ENCODE data around the gene HMCN2.
A peak's percentile ranks its signal among the peaks of the same experiment; 100 is the strongest.

The HMCN2 gene

DNA sequence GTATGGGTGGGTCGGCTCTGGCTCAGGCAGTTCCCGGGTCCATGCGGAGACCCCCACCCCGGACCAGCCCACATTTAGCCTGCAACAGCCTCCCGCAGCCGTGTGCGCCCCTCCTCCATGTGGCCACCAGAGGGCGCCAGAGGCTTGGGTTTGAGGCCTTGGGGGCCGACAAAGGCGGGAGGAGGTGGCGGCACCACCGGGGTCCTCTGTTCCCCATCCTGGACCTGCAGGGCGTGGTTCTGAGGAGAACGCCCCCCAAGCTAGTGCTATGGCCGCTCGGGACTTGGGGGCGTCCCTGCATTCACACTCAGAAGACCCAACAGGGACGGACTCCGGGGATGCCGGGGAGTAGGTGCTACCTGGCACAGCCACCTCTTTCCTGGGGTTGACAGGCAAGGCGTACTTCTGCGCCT, 195.7 kb downstream of the HMCN2 start:
- H4K20me1 ChIP-seq (ENCODE audit: insufficient read depth, low read length) = no peaks in the 10 kb centered on the region
- H3K9ac ChIP-seq (ENCODE audit: low read length) = peak overlapping the region; percentile 32; the same call in 1 of the 2 replicates
- peak overlapping the region; percentile 73 for H3K4me3 ChIP-seq (ENCODE audit: low read length)
- H3K4me1 ChIP-seq (ENCODE audit: low read length) = peaks cover 5% of the 10 kb centered on the region
- no peak for TF ChIP-seq EZH2phosphoT487 (IDR thresholded peaks at IDR 0.05; ENCODE audit: low read depth)
- TF ChIP-seq, protein P1, sequence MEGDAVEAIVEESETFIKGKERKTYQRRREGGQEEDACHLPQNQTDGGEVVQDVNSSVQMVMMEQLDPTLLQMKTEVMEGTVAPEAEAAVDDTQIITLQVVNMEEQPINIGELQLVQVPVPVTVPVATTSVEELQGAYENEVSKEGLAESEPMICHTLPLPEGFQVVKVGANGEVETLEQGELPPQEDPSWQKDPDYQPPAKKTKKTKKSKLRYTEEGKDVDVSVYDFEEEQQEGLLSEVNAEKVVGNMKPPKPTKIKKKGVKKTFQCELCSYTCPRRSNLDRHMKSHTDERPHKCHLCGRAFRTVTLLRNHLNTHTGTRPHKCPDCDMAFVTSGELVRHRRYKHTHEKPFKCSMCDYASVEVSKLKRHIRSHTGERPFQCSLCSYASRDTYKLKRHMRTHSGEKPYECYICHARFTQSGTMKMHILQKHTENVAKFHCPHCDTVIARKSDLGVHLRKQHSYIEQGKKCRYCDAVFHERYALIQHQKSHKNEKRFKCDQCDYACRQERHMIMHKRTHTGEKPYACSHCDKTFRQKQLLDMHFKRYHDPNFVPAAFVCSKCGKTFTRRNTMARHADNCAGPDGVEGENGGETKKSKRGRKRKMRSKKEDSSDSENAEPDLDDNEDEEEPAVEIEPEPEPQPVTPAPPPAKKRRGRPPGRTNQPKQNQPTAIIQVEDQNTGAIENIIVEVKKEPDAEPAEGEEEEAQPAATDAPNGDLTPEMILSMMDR (IDR thresholded peaks at IDR 0.05; ENCODE audit: low read depth, low read length) = peak; percentile 77
- peak overlapping the region; percentile 77 for H2AFZ ChIP-seq (ENCODE audit: low read depth, low read length)
- H3K9me3 ChIP-seq (ENCODE audit: insufficient read depth, low read length) = no peaks in the 10 kb centered on the region
- no peaks in the 10 kb centered on the region for H3K79me2 ChIP-seq (ENCODE audit: low read length)
- peaks cover 11% of the 10 kb centered on the region; the same call in 1 of the 2 replicates for H3K27me3 ChIP-seq (ENCODE audit: low read depth, low read length)
- H3K27ac ChIP-seq (ENCODE audit: low read length) = no peak overlapping the region
- H3K36me3 ChIP-seq (replicated peaks; ENCODE audit: low read depth, low read length) = no peaks in the 10 kb centered on the region
- peak overlapping the region; percentile 91 for H3K4me2 ChIP-seq (ENCODE audit: low read length)

DNA sequence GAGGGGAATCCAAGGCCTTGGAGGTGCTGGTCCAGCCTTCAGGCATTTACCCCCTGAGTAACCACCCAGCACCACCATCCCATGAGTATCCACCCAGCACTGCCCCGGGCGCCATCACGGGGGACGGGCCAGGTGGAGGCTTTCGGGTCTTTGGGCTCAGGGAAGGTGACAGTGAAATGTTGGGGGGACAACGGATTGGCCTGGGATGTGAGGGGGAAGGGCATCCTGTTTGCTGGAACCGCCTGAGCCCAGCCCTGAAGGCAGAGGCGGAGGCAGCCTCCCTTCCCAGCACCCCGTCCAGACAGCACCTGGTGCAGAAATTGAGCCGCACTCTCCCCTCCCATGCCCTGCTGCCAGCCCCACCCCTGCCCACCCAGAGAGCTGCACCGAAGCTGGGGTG, 196.2 kb downstream of the HMCN2 start:
- Histone ChIP-seq H3K27ac (ENCODE audit: low read length) (no peak overlapping the region), H3K27me3 (ENCODE audit: low read depth, low read length) (peaks cover 11% of the 10 kb centered on the region; the same call in 1 of the 2 replicates), H3K9me3 (ENCODE audit: insufficient read depth, low read length) (no peaks in the 10 kb centered on the region), H4K20me1 (ENCODE audit: insufficient read depth, low read length) (no peaks in the 10 kb centered on the region), H3K4me2 (ENCODE audit: low read length) (peak overlapping the region; percentile 91), H2AFZ (ENCODE audit: low read depth, low read length) (peak overlapping the region; percentile 77), H3K4me1 (ENCODE audit: low read length) (peaks cover 5% of the 10 kb centered on the region), H3K79me2 (ENCODE audit: low read length) (no peaks in the 10 kb centered on the region), H3K4me3 (ENCODE audit: low read length) (peak overlapping the region; percentile 73), H3K36me3 (replicated peaks; ENCODE audit: low read depth, low read length) (no peaks in the 10 kb centered on the region), H3K9ac (ENCODE audit: low read length) (peak overlapping the region; percentile 32; the same call in 1 of the 2 replicates)
- no peak for TF ChIP-seq EZH2phosphoT487 (IDR thresholded peaks at IDR 0.05; ENCODE audit: low read depth)
- TF ChIP-seq, protein P1 (IDR thresholded peaks at IDR 0.05; ENCODE audit: low read depth, low read length) = no peak

DNA sequence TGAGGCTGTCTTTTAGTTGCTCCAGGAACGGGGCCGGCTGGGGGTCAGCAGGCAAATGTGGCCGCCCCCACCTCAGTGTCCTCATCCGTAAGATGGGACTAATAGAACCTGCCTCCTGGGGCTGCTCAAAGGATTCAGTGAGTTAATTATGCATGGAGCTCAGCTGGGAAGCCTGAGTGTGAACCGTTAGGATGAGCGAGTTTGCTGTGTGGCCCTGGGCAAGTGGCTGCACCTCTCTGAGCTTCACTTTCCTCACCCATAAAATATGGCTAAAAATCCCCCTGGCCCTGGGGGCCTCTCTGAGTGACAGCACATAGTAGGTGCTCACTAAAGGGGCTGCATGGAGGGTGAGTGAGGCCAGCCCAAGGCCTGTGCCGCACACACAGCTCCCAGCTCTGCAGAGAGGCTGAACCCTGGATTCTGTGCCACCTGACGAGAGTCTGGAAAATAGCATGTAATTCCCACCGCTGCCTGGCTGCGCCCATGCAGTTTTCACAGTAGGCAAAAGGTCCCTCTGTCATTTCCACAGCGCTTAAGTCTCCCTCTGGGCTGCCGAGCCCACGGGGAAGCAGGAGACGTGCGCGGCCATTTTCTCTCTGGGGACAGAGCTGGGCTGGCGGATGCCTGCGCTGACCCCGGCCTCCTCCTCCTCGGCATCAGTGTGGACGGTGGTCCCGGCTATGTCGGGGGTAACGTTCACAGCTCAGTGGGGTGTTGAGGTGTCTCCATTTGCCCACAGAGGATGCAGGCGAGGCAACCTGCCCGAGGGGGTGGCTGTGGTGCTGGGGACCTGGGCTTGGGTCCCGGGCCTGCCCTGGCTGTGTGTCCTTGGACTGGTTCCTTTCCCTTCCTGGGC, 197.4 kb downstream of the HMCN2 start:
- Histone ChIP-seq H4K20me1 (ENCODE audit: insufficient read depth, low read length) (no peaks in the 10 kb centered on the region), H3K4me1 (ENCODE audit: low read length) (peaks cover 5% of the 10 kb centered on the region), H3K4me3 (ENCODE audit: low read length) (no peak overlapping the region), H3K27me3 (ENCODE audit: low read depth, low read length) (peaks cover 17% of the 10 kb centered on the region), H3K9ac (ENCODE audit: low read length) (no peak overlapping the region), H3K9me3 (ENCODE audit: insufficient read depth, low read length) (no peaks in the 10 kb centered on the region), H3K27ac (ENCODE audit: low read length) (no peak overlapping the region), H3K4me2 (ENCODE audit: low read length) (no peak overlapping the region), H3K36me3 (replicated peaks; ENCODE audit: low read depth, low read length) (no peaks in the 10 kb centered on the region), H2AFZ (ENCODE audit: low read depth, low read length) (no peak overlapping the region), H3K79me2 (ENCODE audit: low read length) (no peaks in the 10 kb centered on the region)
- no peak for TF ChIP-seq EZH2phosphoT487 (IDR thresholded peaks at IDR 0.05; ENCODE audit: low read depth)
- TF ChIP-seq, protein P1 (IDR thresholded peaks at IDR 0.05; ENCODE audit: low read depth, low read length) = no peak

Data from OCI-LY3 (cell line).